ENCODE data around the gene CLECL1.

CLECL1 gene

DNA sequence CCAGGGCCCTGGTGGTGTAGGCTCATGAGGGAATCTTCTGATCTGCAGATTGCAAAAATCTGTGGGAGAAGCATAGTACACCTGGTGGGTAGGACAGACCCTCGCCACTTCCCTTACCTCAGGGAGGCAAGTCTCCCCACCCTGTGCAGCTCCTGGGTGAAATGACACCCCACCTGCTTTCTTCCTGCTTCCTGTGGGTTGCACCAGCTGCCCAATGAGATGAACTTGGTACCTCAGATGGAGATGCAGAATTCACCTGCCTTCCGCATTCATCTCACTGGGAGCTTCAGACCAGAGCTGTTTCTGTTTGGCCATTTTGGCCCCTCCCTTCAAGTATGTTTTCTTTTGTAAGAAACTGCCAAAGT, 58.7 kb downstream of the CLECL1 start:
- Histone ChIP-seq H3K4me1 (ENCODE audit: insufficient read depth, low read length) (peaks cover 16% of the 10 kb centered on the region), H3K9me3 (ENCODE audit: control insufficient read depth, insufficient read depth, low read length) (no peaks in the 10 kb centered on the region), H3K36me3 (ENCODE audit: insufficient read depth, low read length) (no peaks in the 10 kb centered on the region), H3K9ac (ENCODE audit: low read depth, low read length) (no peak overlapping the region)

DNA sequence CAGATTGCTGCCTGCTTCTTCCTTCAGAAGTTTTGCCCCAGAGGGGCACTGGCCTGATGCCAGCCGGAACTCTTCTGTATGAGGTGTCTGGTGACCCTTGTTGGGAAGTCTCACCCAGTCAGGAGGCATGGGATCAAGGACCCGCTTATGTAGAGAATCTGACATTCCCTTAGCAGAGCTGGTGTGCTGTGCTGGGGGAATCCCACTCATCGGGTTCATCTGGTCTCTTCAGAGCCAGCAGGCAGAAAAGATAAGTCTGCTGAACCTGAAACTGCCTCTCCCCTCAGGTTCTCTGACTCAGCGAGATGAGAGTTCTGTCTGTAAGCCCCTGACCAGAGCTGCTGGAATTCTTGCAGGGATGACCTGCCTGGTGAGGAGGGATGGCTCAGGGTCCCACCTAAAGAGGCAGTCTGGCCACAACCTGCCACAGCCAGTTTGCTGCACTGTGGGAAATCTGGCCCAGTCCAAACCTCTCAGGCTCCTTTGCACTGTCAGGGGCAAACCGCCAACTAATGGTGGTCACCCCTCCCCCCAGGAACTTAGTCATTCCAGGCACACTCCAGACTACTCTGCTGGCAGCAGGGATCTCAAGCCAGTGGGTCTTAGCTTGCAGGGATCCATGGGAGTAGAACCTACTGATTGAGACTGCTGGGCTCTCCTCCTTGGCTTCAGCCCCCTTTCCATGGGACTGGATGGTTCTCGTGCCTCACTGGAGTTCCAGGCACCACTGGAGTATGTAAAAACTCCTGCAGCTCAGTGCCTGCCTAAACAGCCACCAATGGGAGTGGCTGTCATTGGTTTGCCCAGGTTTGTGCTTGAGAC, 59.3 kb downstream of the CLECL1 start:
- Histone ChIP-seq H3K4me1 (ENCODE audit: insufficient read depth, low read length) (peaks cover 16% of the 10 kb centered on the region), H3K9me3 (ENCODE audit: control insufficient read depth, insufficient read depth, low read length) (no peaks in the 10 kb centered on the region), H3K36me3 (ENCODE audit: insufficient read depth, low read length) (no peaks in the 10 kb centered on the region), H3K9ac (ENCODE audit: low read depth, low read length) (no peak overlapping the region; the same call in 1 of the 2 replicates)

Measured in ES-I3 (cell line).